Fibroblast of skin of scalp (primary cell): ENCODE data around the gene MGST3.
"Not testable (repeated sequence)": the region's sequence is repeated elsewhere in the genome, so short reads cannot be mapped to it uniquely, and the experiment has no call there.

Experiments
- DNase-seq: peaks from one replicate; pipeline ENCODE4 v3.0.0-alpha.2; 2013

MGST3 gene

DNA sequence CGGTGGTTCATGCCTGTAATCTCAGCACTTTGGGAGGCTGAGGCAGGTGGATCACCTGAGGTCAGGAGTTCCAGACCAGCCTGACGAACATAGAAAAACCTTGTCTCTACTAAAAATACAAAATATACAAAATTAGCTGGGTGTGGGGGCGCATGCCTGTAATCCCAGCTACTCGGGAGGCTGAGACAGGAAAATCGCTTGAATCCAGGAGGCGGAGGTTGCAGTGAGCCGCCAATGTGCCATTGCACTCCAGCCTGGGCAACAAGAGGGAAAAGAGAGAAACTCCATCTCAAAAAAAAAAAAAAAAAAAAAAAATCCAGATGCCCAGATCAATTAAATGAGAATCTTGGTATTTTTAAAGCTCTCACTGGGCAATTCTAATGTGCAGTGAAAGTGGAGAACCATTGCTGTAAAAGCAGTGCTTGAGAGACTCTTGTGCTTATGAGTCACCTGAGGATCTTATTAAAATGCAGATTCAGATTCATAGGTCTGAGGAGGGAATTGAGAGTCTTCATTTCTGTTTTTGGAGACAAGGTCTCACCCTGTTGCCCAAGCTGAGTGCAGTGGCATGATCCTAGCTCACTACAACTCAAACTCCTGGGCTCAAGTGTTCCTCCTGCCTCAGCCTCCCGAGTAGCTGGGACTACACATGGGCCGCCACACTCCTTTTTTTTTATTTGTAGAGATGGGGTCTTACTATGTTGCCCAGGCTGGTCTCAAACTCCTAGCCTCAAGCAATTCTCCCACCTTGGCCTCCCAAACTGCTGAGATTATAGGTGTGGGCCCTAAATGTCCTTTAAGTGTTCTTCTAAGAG is 27.9 kb downstream of the MGST3 start:
- DNase-seq = not testable (repeated sequence)

DNA sequence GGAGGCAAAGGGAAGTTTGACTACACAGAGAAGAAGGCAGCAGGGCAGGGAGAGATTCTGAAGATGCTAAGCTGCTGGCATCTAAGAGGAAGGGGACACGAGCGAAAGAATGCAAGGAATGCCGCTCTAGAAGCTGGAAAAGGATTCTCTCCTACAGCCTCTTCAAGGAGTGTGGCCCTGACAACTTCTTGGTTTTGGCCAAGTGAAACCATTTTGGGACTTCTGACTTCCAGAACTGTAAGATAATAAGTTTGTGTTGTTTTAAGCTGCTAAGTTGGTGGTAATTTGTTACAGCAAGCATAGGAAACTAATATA is 28.5 kb downstream of the MGST3 start:
- DNase-seq = peak; percentile 32

DNA sequence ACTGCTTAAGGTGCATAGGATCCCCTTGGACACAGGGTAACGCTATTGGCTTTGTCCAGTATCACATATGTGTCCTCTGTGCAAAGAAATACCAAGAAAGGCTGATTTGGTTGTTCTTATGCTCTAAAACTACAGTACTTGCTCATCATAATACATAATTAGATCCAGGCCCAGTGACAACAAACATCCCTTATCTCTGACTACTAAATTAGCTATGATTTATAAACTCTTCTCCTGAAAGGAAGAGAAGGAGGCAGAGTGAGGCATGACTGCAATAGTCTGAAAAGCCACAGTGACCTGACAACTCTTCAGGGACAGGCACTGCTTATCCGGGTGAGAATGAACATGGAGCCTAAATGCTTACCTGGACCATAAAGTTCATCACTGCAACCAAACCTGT is 30.7 kb downstream of the MGST3 start:
- no peak for DNase-seq

DNA sequence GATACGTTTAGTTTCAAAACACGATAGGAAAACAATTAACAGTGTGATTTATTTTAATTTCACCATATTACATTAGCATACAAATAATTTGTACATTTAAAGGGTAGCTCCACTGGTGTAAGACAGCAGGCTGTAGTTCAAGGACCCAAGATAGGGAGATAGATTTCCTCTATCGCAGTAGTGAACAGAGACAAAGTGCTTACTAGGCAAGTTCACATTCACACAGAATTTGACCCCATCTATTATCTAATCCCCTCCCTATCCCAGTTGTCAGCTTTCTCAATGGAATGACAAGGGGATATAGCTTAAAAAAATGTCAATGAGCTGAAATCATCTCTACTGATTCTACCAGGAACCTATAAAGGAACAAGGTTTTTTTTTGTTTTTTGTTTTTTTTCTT is 31.2 kb downstream of the MGST3 start:
- DNase-seq = no peak

DNA sequence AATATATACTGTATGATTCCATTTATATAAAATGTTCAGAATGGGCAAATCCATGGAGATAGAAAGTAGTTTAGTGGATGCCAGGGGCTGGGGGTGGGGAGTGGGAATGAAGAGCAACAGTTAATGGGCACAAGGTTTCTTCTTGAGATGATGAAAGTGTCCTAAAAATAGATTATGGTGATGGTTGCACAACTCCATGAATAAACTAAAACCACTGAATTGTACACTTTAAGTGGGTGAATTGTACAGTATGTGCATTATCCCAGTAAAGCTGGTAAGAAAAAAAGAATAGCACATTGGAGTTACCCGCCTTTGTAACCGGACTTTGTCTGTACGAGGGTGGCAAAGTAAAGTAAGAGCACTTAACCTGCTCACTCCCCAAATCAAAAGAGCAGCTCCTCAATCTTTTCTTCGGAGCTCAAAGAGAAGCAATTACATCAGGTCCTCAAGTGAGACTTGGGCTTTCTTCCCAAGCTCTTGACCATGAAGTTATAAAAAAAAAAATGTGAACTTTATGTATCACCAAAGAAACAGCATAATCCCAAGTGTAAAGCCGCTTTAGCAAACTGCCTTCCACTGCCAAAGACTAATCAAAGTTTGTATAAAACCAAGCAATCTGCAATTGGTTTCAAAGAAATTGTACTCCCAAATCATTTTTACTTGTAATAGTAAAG is 35.3 kb downstream of the MGST3 start:
- DNase-seq = peak; percentile 34

DNA sequence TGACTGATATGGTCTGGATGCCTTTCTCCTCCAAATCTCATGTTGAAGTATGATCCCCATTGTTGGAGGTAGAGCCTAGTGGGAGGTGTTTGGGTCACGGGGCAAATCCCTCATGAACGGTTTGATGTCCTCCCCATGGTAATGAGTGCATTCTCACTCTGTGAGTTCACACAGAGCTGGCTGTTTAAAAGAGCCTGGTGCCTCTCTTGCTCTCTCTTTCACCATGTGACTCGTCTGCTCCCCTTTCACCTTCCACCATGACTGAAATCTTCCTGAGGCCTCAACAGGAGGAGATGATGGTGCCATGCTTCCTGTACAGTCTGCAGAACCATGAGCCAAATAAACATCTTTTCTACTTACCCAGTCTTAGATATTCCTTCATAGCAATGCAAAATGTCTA is 37.1 kb downstream of the MGST3 start:
- no peak for DNase-seq

DNA sequence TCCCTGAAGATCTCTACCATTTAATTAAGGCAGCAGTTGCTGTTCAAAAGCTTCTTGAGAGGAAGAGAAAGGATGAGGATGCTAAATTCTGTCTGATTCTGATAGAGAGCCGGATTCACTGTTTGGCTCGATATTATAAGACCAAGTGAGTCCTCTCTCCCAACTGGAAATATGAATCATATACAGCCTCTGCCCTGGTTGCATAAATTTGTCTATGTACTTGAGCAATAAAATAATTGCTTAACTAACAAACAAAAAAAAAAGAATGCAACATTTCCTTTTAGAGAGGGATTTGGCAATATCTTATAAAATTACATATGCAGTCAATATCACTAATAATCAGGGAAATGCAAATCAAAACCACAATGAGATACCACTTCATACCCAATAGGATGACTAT is 40.5 kb downstream of the MGST3 start:
- DNase-seq = no peak

DNA sequence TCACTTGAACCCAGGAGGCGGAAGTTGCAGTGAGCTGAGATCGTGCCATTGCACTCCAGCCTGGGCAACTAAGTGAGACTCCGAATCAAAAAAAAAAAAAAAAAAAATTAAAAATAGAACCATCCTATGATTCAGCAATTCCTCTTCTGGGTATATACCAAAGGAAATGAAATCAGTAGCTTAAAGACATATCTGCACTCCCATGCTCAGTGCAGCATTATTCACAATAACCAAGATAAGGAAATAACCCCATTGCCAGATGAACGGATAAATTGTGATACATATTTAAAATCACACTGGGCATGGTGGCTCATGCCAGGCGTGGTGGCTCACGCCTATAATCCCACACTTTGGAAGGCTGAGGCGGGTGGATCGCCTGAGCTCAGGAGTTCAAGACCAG is 43.6 kb downstream of the MGST3 start:
- no peak for DNase-seq

DNA sequence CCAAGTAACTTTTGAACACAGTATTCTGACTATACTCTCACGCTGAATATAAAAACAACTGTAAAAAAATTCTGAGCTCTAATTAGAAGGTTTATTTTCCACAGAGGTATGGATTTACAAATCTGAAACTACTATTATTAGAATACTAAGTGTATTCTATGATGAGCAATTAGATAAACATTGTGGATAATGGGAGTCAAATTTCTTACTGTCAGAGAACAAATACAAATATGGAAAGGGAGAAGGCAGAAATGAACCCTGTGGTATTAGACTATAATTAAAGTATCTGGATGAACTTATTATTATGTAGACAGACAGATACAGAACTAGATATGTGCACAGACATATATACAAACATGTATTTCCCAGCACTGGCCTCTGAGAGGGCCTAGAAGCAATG is 44.8 kb downstream of the MGST3 start:
- no peak for DNase-seq

DNA sequence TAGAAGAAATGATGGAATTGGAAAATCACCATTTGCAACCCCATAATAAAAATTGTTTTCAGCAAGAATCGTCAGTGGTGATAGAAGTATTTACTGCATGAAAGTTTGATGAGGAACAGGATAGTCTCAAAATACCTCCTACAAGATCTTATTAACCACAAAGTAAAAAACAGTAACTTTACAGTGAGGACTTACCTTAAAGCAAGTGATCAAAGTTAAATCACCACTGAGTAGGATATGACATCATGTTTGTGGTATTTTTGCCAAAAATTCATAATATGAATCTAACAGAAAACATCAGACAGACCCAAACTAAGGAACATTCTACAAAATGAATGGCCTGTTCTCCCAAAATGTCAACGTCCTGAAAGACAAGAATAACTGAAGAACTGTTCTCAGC is 47.5 kb downstream of the MGST3 start:
- no peak for DNase-seq

DNA sequence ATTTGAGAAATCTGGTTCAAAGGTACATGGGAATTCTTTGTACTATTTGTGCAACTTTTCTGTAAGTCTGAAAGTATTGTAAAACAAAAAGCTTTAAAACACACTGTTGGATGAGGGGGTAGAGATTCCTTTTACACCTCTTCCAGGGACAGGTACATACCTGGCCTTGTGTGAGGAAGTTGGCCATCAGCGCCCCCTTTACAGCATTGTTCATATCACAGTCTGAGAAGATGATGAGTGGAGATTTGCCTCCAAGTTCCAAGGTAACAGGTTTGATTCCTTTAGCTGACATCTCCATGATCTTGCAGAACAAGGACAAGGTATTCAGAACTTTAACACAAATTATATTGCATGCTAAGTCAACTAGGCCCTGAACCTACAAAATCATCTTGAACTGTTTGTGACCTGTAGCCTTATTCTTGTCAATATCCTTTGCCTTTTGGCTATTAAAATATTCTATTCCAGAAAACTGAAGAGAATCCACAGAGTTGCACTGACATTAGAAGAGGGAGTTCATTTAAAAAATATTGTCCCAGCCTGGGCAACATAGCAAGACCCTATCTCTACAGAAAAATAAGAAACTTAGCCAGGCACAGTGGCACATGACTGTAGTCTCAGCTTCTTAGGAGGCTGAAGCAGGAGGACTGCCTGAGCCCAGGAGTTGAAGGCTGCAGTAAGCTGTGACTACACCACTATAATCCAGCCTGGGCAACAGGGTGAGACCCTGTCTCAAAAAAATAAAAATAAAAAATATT is 48.4 kb downstream of the MGST3 start:
- DNase-seq = no peak

DNA sequence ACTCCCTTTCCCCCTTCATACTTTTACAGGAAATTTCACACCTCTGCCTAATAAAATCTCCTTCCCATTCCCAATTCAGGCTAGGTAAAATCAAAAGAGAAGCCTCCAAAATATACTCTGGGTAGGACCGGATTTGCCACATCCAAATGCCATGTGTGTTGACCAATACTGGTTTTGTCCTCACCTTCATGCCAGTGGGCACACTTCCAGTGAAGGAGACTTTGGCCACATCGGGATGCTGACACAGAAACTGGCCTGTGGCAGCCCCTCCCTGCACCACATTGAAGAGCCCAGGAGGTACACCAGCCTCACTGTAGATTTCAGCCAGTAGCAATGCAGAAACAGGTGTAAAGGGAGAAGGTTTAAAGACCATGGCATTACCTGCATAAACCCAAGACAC is 49.3 kb downstream of the MGST3 start:
- no peak for DNase-seq

DNA sequence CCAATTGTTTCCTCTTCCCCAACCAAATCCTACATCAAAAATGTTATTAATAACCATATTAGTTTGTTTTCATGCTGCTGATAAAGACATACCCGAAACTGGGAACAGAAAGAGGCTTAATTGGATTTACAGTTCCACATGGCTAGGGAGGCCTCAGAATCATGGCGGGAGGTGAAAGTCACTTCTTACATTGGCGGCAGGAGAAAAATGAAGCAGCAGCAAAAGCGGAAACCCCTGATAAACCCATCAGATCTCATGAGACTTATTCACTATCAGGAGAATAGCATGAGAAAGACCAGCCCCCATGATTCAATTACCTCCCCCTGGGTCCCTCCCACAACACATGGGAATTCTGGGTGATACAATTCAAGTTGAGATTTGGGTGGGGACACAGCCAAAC is 49.7 kb downstream of the MGST3 start:
- not testable (repeated sequence) for DNase-seq

DNA sequence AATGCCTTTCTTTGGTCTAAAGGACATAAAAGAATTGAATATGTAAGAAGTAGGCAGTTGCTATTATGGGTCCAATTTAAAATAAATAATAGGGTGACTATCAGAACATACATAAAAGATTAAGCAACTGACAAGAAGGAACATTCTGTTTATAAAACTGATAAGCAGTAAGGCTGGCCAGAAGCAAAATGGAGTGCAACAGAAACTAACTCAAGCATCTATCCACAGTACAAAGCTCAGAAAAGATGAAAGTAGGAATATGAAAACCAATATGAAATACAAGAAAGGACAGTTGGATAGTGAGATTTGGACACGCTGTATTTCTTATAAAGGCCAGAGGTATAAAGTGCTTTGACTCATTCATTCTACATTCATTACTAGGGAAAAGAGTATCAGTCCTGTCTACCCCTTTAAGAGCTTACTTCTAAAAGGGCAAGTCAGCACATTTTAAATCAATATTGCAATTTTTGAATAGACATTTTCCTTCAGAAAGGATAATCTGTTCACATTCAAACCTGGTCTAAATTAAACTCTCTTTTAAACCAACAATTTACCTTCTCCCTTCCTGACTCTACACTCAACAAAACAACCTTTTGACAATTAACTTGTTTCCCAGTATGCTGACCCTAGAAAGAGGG is 52.9 kb downstream of the MGST3 start:
- DNase-seq = no peak

DNA sequence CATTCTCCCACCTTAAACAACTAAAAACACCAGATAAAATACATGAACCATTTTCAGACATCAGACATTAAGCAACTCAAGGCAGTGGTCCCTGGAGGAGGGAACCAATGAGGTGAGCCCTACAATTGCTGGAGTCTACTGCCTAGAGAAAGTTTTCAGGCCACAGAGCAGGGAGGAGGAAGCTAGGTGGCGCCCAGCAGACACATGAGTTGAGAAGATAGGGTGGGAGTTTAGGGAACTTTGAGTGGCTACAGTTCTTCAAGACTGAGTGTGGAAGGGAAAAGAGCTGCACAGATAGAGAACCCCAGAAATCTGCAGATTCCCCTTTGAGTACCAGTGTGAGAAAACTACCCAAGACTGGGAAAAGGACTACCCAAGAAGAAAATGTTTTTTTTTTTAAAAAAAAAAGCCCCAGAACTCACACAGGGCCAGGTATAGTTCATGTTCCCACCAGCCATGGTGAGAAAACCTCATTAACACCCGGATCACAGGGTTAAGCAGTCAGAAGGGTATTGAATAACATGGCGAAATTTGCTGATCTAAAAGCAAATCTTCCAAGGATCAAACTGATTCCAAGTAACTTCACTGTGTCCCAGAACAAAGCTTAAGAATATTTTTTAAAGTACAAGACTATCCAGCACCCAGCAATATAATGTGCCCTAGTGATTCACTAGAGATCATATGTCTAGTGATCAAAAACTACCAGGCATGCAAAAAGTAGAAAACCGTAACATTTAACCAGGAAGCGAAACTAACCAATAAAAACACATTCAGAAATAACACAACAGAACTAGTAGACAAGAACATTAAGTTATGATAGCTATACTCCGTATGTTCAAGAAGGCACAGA is 55.3 kb downstream of the MGST3 start:
- DNase-seq = no peak

DNA sequence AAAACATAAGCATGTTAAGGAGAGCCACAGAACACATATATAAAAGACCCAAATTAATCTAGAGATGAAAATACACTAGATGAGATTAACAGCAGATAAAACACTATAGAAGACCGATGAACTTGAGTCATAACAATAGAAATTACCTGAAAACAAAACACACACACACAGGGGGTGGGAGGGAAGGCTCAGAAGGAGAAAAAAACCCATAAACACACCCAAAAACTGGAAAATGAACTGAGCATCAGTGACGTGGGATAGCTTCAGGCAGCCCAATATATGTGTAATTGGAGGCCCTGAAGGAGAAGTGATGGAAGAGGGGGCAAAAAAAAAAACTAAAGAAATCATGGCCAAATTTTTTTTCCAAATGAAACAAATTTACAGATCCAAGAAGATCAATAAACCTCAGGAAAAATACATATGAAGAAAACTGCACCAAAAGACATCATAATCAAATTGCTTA is 56.0 kb downstream of the MGST3 start:
- DNase-seq = no peak

DNA sequence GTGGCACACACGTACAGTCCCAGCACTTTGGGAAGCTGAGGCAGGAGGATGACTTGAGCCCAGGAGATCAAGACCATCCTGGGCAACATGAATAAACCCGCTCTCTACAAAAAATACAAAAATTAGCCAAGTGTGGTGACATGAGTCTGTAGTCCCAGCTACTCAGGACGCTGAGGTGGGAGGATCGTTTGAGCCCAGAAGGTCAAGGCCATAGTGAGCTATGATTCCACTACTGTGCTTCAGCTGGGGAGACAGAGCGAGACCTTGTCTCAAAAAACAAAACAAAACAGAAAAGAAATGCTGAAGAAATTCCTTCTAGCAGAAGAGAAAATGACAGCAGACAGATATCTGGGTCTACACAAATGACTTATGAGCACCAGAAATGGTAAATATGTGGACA is 57.0 kb downstream of the MGST3 start:
- no peak for DNase-seq

DNA sequence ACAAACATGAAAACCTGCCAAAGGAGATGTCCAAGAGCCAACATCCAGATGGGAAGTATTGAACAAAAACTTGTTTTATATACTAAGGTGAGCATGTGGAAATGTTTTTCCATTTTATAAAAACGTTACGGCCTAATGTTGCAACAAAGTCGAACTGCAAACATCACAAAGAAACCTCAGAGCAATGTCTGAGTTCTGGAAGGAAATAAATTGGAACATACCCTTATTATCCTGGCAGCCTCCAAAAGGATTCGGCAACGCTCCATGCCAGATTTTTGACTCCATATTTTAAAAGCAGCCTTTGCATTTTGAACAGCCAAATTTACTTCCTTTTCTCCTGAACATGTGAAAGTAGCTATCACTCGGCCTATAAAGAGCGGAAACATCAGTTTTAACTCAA is 64.0 kb downstream of the MGST3 start:
- no peak for DNase-seq

DNA sequence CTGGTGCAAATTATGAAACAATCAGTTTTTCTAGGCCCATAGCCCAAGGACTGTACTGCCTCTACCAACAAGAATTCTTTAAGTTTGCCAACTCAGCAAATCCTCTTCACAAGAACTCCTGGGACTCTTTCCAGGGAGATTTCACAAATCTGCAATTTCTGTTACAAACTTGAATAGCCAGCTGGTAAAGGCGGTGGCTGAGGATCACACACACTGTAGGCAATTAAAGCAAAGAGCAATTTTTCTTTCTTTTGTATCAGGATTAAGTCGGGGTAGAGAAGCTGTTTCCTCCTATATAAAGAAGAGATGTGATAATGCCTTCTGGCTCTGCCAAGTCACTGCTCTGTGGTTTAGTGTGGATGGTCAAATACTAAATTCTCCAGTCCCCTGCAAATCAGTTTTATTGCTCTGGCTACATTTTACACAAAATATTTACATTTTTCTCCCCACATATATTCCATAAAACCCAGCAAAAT is 65.6 kb downstream of the MGST3 start:
- DNase-seq = peak; percentile 85

DNA sequence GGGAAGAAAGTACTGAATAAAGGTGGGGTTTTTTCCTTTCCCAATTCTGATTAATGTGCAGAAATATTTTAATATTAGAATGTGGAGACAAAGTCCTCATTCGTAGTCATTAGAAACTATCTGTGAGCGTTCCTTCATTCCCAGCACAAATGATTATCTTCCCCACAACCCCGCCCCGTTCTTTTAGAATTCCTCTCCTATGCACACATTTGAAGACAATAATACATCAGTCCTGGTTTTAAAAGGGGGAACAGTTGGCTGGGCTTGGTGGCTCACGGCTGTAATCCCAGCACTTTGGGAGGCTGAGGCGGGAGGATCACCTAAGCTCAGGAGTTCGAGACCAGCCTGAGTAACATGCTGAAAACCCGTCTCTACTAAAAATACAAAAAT is 66.5 kb downstream of the MGST3 start:
- DNase-seq = peak; percentile 1

DNA sequence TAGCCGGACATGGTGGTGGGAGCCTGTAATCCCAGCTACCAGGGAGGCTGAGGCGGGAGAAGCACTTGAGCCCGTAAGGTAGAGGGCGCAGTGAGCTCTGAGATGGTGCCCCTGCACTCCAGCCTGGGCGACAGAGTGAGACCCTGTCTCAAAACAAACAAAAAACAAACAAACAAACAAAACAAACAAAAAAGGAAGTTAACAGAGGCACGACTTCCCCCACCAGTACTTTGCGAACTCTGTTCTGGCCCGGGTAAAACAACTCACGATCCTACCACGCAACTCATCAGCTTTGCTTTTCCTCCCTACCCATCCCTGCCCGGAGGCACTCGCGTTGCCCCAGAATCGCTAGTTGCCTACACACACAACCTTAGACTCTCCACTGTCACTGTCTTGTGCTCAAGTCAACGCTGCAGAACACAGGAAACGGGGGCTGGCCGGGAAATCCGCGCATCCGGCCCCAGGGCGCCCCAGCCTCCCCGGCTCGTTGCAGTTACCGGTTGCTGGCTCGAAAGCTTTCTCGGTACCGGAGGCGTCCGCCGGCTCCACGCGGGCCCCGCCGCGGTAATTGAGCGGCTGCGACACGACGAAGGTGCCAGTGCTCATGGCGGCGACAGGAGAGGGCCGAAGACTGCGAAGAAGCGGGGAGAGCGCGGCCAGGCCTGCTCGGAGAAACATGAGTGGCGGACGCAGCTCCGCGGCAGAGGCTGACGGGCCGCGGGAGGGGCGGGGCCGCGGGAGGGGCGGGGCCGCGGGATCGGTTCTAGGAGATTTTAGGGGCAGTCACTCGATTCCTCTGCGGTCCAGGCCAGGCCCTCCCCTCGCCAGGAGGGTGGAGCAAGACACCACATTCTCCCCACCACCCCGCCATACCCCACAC is 67.1 kb downstream of the MGST3 start, which contains the start of gene ALDH9A1:
Gene ALDH9A1, minus strand, starts transcription at position 682 of the 880 bp plus-strand sequence. Its CDS starts 4 bp downstream, at position 678.
- DNase-seq = peak; percentile 89
